Measurements from ENCODE around the gene SPOPL.

DNA sequence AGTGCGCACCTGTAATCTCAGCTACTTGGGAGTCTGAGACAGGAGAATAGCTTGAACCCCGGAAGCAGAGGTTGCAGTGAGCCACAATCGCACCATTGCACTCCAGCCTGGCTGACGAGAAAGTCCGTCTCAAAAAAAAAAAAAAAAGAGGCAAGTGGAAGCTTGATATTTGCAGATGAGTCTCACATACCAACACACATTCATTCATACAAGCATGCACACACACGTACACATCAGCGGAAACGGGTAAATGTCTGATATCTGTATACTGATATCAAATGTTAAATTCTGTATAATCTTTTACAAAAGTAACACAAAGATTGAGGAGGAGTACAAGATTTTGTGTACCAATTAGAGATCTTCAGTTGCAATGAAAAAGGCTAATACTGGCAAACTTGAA lies 47.8 kb upstream of the SPOPL start:
- TF ChIP-seq, protein P1, sequence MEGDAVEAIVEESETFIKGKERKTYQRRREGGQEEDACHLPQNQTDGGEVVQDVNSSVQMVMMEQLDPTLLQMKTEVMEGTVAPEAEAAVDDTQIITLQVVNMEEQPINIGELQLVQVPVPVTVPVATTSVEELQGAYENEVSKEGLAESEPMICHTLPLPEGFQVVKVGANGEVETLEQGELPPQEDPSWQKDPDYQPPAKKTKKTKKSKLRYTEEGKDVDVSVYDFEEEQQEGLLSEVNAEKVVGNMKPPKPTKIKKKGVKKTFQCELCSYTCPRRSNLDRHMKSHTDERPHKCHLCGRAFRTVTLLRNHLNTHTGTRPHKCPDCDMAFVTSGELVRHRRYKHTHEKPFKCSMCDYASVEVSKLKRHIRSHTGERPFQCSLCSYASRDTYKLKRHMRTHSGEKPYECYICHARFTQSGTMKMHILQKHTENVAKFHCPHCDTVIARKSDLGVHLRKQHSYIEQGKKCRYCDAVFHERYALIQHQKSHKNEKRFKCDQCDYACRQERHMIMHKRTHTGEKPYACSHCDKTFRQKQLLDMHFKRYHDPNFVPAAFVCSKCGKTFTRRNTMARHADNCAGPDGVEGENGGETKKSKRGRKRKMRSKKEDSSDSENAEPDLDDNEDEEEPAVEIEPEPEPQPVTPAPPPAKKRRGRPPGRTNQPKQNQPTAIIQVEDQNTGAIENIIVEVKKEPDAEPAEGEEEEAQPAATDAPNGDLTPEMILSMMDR (IDR thresholded peaks at IDR 0.05), result no peak
- no peak for TF ChIP-seq EP300 (IDR thresholded peaks at IDR 0.05; ENCODE audit: borderline replicate concordance in 1 of 2, low read depth in 1 of 2, low read length in 1 of 2)
- no peak for TF ChIP-seq TEAD4 (IDR thresholded peaks at IDR 0.05; ENCODE audit: borderline replicate concordance, insufficient read depth)
- TF ChIP-seq, protein P2, sequence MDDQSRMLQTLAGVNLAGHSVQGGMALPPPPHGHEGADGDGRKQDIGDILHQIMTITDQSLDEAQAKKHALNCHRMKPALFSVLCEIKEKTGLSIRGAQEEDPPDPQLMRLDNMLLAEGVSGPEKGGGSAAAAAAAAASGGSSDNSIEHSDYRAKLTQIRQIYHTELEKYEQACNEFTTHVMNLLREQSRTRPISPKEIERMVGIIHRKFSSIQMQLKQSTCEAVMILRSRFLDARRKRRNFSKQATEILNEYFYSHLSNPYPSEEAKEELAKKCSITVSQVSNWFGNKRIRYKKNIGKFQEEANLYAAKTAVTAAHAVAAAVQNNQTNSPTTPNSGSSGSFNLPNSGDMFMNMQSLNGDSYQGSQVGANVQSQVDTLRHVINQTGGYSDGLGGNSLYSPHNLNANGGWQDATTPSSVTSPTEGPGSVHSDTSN (IDR thresholded peaks at IDR 0.05), result no peak
- TF ChIP-seq RCOR1 (IDR thresholded peaks at IDR 0.05; ENCODE audit: low read length), result no peak

Data from SK-N-SH (cell line).